GM18861 (cell line): Measurements from ENCODE around the gene YY1.
"Not testable (repeated sequence)": the region's sequence is repeated elsewhere in the genome, so short reads cannot be mapped to it uniquely, and the experiment has no call there.

Experiments
- ATAC-seq: cut with Tn5 transposase; IDR thresholded peaks from one replicate; pipeline ENCODE4 v1.9.1; 2021; ENCODE audit not compliant: unreplicated experiment

YY1 gene

GRCh38 chr14:100295376-100296105 lies 56.6 kb downstream of the YY1 start:
- ATAC-seq = no peak

GRCh38 chr14:100296106-100296651 lies 57.2 kb downstream of the YY1 start:
- ATAC-seq = no peak

GRCh38 chr14:100296729-100297128 lies 57.8 kb downstream of the YY1 start:
- ATAC-seq = not testable (repeated sequence)

GRCh38 chr14:100297320-100298300 lies 58.7 kb downstream of the YY1 start:
- ATAC-seq = peak; percentile 68

GRCh38 chr14:100298551-100299237 lies 59.8 kb downstream of the YY1 start:
- no peak for ATAC-seq

- no peak for ATAC-seq
These were observed 60.3 kb downstream of the YY1 start for GRCh38 chr14:100299238-100299560.

- no peak for ATAC-seq
These were observed 63.7 kb downstream of the YY1 start for GRCh38 chr14:100302616-100303015.

- ATAC-seq = no peak
These were observed 64.2 kb downstream of the YY1 start for GRCh38 chr14:100303179-100303578.

- no peak for ATAC-seq
These were observed 65.0 kb downstream of the YY1 start for GRCh38 chr14:100303925-100304324.

- no peak for ATAC-seq
These were observed 65.9 kb downstream of the YY1 start for GRCh38 chr14:100304825-100305323.

GRCh38 chr14:100305324-100306100 lies 66.6 kb downstream of the YY1 start:
- no peak for ATAC-seq

- peak; percentile 61 for ATAC-seq
These were observed 67.4 kb downstream of the YY1 start, which contains the start of gene SLC25A29 for GRCh38 chr14:100306101-100306997. Gene SLC25A29, minus strand, starts transcription at chr14:100306444. Its CDS starts 212 bp downstream, at chr14:100306232.

GRCh38 chr14:100306998-100307765 lies 68.2 kb downstream of the YY1 start:
- no peak for ATAC-seq

GRCh38 chr14:100307766-100308426 lies 69.0 kb downstream of the YY1 start:
- ATAC-seq = no peak

GRCh38 chr14:100308427-100308792 lies 69.5 kb downstream of the YY1 start:
- ATAC-seq = not testable (repeated sequence)

GRCh38 chr14:100309028-100309737 lies 70.2 kb downstream of the YY1 start:
- no peak for ATAC-seq
